ENCODE results near the gene HDAC8. TPM values are rescaled to one million over a fixed set of nuclear protein-coding genes. Genes with fewer than 3 reads are reported as not detected.
A peak's percentile ranks its signal among the peaks of the same experiment; 100 is the strongest.
"Not testable (repeated sequence)": the region's sequence is repeated elsewhere in the genome, so short reads cannot be mapped to it uniquely, and the experiment has no call there.

The HDAC8 gene
- total and polyA plus RNA-seq, 4 experiments from 2014 or later, result 15.2 to 23.0 (median 17.0) TPM

DNA sequence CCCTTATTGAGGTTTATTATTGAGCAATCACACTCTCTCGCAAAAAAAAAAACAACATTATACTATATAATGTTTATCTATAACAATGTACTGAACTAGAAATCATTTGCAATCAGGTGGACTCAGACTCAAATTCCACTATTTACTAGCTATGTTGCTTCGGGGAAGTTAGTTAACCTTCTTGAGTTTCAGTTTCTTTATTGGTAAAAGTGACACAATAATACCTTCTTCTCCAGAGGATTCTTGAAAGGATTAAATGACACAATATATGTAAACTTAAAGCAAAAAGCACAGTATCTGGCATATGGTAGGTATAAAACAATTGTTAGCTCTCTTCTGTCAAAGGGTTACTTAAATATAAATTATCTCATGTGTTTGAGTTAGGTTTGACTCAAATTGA, 31.5 kb upstream of the HDAC8 start:
- Histone ChIP-seq H3K27me3 (ENCODE audit: insufficient read depth, low read length) (no peaks in the 10 kb centered on the region), H3K4me3 (ENCODE audit: low read length in 2 of 2) (no peak overlapping the region), H3K4me1 (ENCODE audit: insufficient read depth, low read length) (no peaks in the 10 kb centered on the region), H3K9me3 (ENCODE audit: control insufficient read depth in 1 of 2, low read length in 2 of 2) (no peaks in the 10 kb centered on the region), H3K36me3 (ENCODE audit: insufficient read depth, low read length) (no peaks in the 10 kb centered on the region), H3K27ac (ENCODE audit: low read depth, low read length) (no peak overlapping the region)
- POLR2A ChIA-PET (ENCODE audit: partially characterized antibody), result no interaction called here
- no peaks in the 10 kb centered on the region for H3K36me3 Mint-ChIP-seq
- intact Hi-C loops (cut with micrococcal nuclease), result no loop called here
- no peaks in the 10 kb centered on the region for H3K9me3 Mint-ChIP-seq
- H3K4me1 Mint-ChIP-seq, result peaks cover 0 to 2% (median 0%) of the 10 kb centered on the region in 4 donors
- CTCF ChIA-PET (ENCODE audit: partially characterized antibody), result no interaction called here
- no peak overlapping the region for H3K27ac Mint-ChIP-seq
- H3K27me3 Mint-ChIP-seq, result no peaks in the 10 kb centered on the region
- H3K4me3 Mint-ChIP-seq, result no peak overlapping the region
- no peak for DNase-seq

DNA sequence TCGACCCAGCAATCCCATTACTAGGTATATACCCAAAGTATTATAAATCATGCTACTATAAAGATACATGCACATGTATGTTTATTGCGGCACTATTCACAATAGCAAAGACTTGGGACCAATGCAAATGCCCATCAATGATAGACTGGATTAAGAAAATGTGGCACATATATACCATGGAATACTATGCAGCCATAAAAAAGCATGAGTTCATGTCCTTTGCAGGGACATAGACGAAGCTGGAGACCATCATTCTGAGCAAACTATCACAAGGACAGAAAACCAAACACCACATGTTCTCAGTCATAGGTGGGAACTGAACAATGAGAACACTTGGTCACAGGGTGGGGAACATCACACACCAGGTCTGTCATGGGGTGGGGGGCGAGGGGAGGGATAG, 18.4 kb upstream of the HDAC8 start:
- H3K4me1 ChIP-seq (ENCODE audit: insufficient read depth, low read length); CTCF ChIA-PET (ENCODE audit: partially characterized antibody); H3K27ac ChIP-seq (ENCODE audit: low read depth, low read length); H3K9me3 ChIP-seq (ENCODE audit: control insufficient read depth in 1 of 2, low read length in 2 of 2); H3K36me3 Mint-ChIP-seq; H3K4me3 Mint-ChIP-seq; H3K9me3 Mint-ChIP-seq; H3K36me3 ChIP-seq (ENCODE audit: insufficient read depth, low read length); intact Hi-C loops (cut with micrococcal nuclease); DNase-seq; H3K27me3 ChIP-seq (ENCODE audit: insufficient read depth, low read length); H3K4me3 ChIP-seq (ENCODE audit: low read length in 2 of 2); POLR2A ChIA-PET (ENCODE audit: partially characterized antibody); H3K4me1 Mint-ChIP-seq; H3K27ac Mint-ChIP-seq; H3K27me3 Mint-ChIP-seq: not testable (repeated sequence)

DNA sequence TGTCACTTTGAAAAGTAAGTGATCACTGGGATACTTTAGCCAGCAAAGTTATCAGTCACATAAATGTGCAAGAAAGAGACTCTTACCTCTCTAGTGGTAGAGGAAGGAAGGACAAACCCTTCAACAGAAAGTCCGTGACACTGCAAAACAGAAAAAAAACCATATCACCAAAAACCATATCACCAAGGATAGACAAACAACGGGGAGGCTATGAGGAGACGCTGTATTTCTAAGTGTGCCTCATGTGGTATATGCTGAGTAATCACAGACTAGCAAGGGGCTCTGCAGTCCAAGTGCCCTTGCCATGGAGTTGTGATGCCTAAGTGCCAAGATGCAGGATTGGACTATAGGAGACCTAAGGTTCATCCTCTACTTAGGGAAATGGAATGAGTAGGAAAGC, 11.5 kb upstream of the HDAC8 start:
- Histone ChIP-seq H3K4me1 (ENCODE audit: insufficient read depth, low read length) (no peaks in the 10 kb centered on the region), H3K36me3 (ENCODE audit: insufficient read depth, low read length) (no peaks in the 10 kb centered on the region), H3K9me3 (ENCODE audit: control insufficient read depth in 1 of 2, low read length in 2 of 2) (no peaks in the 10 kb centered on the region), H3K4me3 (ENCODE audit: low read length in 2 of 2) (no peak overlapping the region), H3K27me3 (ENCODE audit: insufficient read depth, low read length) (no peaks in the 10 kb centered on the region), H3K27ac (ENCODE audit: low read depth, low read length) (no peak overlapping the region)
- no peak overlapping the region for H3K27ac Mint-ChIP-seq
- POLR2A ChIA-PET (ENCODE audit: partially characterized antibody), result no interaction called here
- H3K36me3 Mint-ChIP-seq, result no peaks in the 10 kb centered on the region
- H3K4me1 Mint-ChIP-seq, result no peaks in the 10 kb centered on the region
- no peak for DNase-seq
- intact Hi-C loops (cut with micrococcal nuclease), result no loop called here
- CTCF ChIA-PET (ENCODE audit: partially characterized antibody), result no interaction called here
- peaks cover 0 to 4% (median 0%) of the 10 kb centered on the region in 8 donors for H3K9me3 Mint-ChIP-seq
- H3K27me3 Mint-ChIP-seq, result no peaks in the 10 kb centered on the region
- no peak overlapping the region for H3K4me3 Mint-ChIP-seq

DNA sequence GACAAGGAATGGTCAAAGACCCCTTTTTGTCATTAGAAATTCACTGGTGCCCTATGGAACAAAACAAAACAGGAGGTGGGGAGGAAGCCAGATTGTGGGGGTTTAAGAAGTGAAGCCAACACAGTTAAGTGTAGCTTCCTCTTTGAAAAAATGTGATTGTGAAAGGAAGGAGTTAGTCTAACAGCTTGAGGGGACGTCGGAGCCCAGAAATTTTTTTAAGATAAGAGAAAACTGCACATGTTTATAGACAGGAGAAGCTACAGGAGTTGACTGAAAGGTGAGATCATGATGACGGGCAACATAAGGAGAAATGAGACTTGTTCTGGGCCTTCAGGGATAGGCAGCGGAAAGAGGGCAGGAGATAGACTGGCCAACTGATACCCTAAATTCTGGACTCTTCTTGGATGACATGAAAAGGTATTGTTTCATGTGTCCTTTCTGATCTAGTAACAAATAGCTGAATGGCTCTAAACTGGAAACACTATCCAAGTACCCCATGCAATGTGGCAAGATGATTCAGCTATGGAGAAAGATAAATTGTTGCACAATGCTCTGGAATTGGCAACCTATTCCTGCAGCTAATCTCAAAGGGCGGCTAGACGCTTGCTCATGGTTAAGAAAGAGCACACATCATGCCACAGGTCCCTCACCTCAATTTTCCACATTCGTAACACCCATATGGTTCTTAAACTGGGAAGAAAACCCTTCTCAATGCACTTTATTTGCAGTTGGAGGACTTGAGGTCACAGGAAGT, 3.7 kb upstream of the HDAC8 start:
- peaks cover 0 to 8% of the 10 kb centered on the region in 2 donors for H3K36me3 Mint-ChIP-seq
- ChIA-PET POLR2A (ENCODE audit: partially characterized antibody) (no interaction called here), CTCF (ENCODE audit: partially characterized antibody) (interaction anchor here (0.6 kb wide), 1 partner anchor 294 kb away, joined by 3 read pairs; no protein-coding TSS in a partner anchor)
- no peaks in the 10 kb centered on the region for H3K27me3 Mint-ChIP-seq
- peaks cover 5% of the 10 kb centered on the region for H3K4me1 ChIP-seq (ENCODE audit: insufficient read depth, low read length)
- peaks cover 3 to 14% (median 6%) of the 10 kb centered on the region in 4 donors for H3K4me1 Mint-ChIP-seq
- H3K27me3 ChIP-seq (ENCODE audit: insufficient read depth, low read length), result no peaks in the 10 kb centered on the region
- intact Hi-C loops (cut with micrococcal nuclease), result no loop called here
- H3K4me3 ChIP-seq (ENCODE audit: low read length in 2 of 2), result no peak overlapping the region
- H3K9me3 ChIP-seq (ENCODE audit: control insufficient read depth in 1 of 2, low read length in 2 of 2), result no peaks in the 10 kb centered on the region
- no peak overlapping the region for H3K4me3 Mint-ChIP-seq
- H3K36me3 ChIP-seq (ENCODE audit: insufficient read depth, low read length), result no peaks in the 10 kb centered on the region
- H3K27ac ChIP-seq (ENCODE audit: low read depth, low read length), result no peak overlapping the region
- H3K9me3 Mint-ChIP-seq, result no peaks in the 10 kb centered on the region
- no peak for DNase-seq
- no peak overlapping the region for H3K27ac Mint-ChIP-seq

DNA sequence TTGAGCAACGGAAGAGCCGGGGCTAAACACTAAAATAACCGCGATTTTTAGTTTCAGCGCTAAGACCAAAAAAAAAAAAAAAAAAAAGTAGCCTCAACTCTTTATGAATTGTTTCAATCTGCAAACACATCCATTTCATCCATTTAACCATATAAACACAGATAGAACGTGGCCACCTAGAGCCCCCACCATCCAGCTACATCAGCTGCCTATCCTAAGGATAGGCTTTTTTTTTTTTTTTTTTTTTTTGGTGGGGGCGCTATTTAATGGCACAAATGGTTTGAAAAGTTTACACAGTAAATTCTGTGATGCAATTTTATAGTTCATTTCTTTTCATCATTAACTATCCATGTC, 492 bp upstream of the HDAC8 start:
- H3K4me3 ChIP-seq (ENCODE audit: low read length in 2 of 2), result peak overlapping the region; percentile 64 to 66
- H3K36me3 ChIP-seq (ENCODE audit: insufficient read depth, low read length), result no peaks in the 10 kb centered on the region
- intact Hi-C loops (cut with micrococcal nuclease), result loop anchor here (5.0 kb wide), 1 partner anchor 644 kb away; no protein-coding TSS in a partner anchor
- no peaks in the 10 kb centered on the region for H3K9me3 Mint-ChIP-seq
- H3K36me3 Mint-ChIP-seq, result peaks cover 0 to 12% of the 10 kb centered on the region in 2 donors
- H3K4me1 ChIP-seq (ENCODE audit: insufficient read depth, low read length), result peaks cover 5% of the 10 kb centered on the region
- peaks cover 5 to 14% (median 7%) of the 10 kb centered on the region in 4 donors for H3K4me1 Mint-ChIP-seq
- H3K27me3 Mint-ChIP-seq, result no peaks in the 10 kb centered on the region
- CTCF ChIA-PET (ENCODE audit: partially characterized antibody), result interaction anchor here (1.1 kb wide), 1 partner anchor 296 kb away, joined by 3 read pairs; the partner anchor contains the start of gene RPS4X
- no peaks in the 10 kb centered on the region for H3K27me3 ChIP-seq (ENCODE audit: insufficient read depth, low read length)
- no peak overlapping the region for H3K27ac ChIP-seq (ENCODE audit: low read depth, low read length)
- POLR2A ChIA-PET (ENCODE audit: partially characterized antibody), result interaction anchor here (0.7 kb wide), 1 partner anchor 79 kb away, joined by 3 read pairs; no protein-coding TSS in a partner anchor
- peak overlapping the region in 4 of 7 donors; percentile 65 to 96 (median 92) for H3K27ac Mint-ChIP-seq
- no peaks in the 10 kb centered on the region for H3K9me3 ChIP-seq (ENCODE audit: control insufficient read depth in 1 of 2, low read length in 2 of 2)
- H3K4me3 Mint-ChIP-seq, result peak overlapping the region; percentile 93 to 98 (median 96)
- DNase-seq, result no peak

DNA sequence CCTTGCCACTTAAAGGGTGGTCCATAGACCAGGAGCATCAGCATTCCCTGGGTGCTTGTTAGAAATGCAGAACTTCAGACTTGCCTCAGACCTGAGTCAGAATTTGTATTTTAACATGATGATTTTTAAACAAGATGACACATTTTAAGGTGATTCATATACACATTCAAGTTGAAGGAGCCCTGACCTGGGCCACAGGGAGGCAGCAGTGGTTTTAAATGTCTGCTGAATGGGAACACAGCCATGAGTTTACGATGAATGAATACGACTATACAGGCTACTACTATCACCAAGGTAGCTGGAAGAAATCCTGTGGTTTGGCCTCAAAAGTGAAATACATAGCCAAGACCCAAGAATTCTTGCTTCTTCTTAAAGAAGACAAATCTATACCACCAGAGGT, 2.9 kb downstream of the HDAC8 start:
- no peak overlapping the region for H3K27ac Mint-ChIP-seq
- no peaks in the 10 kb centered on the region for H3K9me3 Mint-ChIP-seq
- no peaks in the 10 kb centered on the region for H3K9me3 ChIP-seq (ENCODE audit: control insufficient read depth in 1 of 2, low read length in 2 of 2)
- peaks cover 5% of the 10 kb centered on the region for H3K4me1 ChIP-seq (ENCODE audit: insufficient read depth, low read length)
- peaks cover 5 to 33% of the 10 kb centered on the region in 2 donors for H3K36me3 Mint-ChIP-seq
- ChIA-PET POLR2A (ENCODE audit: partially characterized antibody) (no interaction called here), CTCF (ENCODE audit: partially characterized antibody) (no interaction called here)
- no peaks in the 10 kb centered on the region for H3K36me3 ChIP-seq (ENCODE audit: insufficient read depth, low read length)
- DNase-seq, result no peak
- no peaks in the 10 kb centered on the region for H3K27me3 ChIP-seq (ENCODE audit: insufficient read depth, low read length)
- no peak overlapping the region for H3K4me3 ChIP-seq (ENCODE audit: low read length in 2 of 2)
- no peak overlapping the region for H3K4me3 Mint-ChIP-seq
- H3K4me1 Mint-ChIP-seq, result peaks cover 5 to 14% (median 7%) of the 10 kb centered on the region in 4 donors
- H3K27me3 Mint-ChIP-seq, result no peaks in the 10 kb centered on the region
- intact Hi-C loops (cut with micrococcal nuclease), result loop anchor here (5.0 kb wide), 1 partner anchor 648 kb away; no protein-coding TSS in a partner anchor
- H3K27ac ChIP-seq (ENCODE audit: low read depth, low read length), result no peak overlapping the region

DNA sequence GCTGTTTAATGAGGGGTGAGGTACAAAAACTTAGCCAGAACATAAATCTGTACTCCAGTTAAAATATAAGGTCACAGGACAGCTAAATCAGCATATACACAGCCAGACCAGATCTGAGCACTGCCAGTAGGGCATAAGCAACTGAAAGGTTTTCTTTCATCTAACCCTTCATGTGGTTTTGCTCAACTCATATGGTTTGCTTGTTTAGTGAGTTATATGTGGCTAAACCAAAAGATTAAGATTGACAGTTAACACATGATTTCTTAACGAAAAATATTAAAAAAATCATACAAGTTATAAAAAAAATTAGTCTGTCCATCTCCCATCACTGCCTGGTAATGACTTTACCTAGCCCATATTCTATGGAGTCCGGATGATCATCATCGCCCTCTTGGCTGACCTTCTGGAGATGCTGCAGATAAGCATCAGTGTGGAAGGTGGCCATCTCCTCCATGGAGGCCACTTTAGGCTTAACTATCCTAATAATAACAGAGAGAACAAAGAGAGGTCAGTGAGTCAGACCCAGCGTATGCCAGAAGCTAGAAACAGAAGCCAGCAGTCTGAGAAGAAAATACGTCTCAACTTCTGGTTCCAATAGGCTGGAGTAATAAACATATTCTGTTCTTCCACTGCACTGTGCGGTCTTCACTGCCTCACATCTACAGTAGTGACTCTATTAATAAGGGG, 4.1 kb downstream of the HDAC8 start:
- intact Hi-C loops (cut with micrococcal nuclease), result no loop called here
- peaks cover 9 to 37% of the 10 kb centered on the region in 2 donors for H3K36me3 Mint-ChIP-seq
- no peak overlapping the region for H3K4me3 ChIP-seq (ENCODE audit: low read length in 2 of 2)
- H3K9me3 ChIP-seq (ENCODE audit: control insufficient read depth in 1 of 2, low read length in 2 of 2), result no peaks in the 10 kb centered on the region
- H3K36me3 ChIP-seq (ENCODE audit: insufficient read depth, low read length), result no peaks in the 10 kb centered on the region
- no peaks in the 10 kb centered on the region for H3K9me3 Mint-ChIP-seq
- DNase-seq, result no peak
- ChIA-PET CTCF (ENCODE audit: partially characterized antibody) (no interaction called here), POLR2A (ENCODE audit: partially characterized antibody) (no interaction called here)
- no peak overlapping the region for H3K27ac ChIP-seq (ENCODE audit: low read depth, low read length)
- peaks cover 5% of the 10 kb centered on the region for H3K4me1 ChIP-seq (ENCODE audit: insufficient read depth, low read length)
- no peaks in the 10 kb centered on the region for H3K27me3 ChIP-seq (ENCODE audit: insufficient read depth, low read length)
- no peaks in the 10 kb centered on the region for H3K27me3 Mint-ChIP-seq
- no peak overlapping the region for H3K4me3 Mint-ChIP-seq
- peaks cover 5 to 14% (median 7%) of the 10 kb centered on the region in 4 donors for H3K4me1 Mint-ChIP-seq
- H3K27ac Mint-ChIP-seq, result peak overlapping the region in 1 of 7 donors; percentile 76

Measured in CD4-positive, alpha-beta memory T cell (primary cell).